K562 (cell line): ENCODE measurements around the gene TRIM33. TPM values are rescaled to one million over a fixed set of nuclear protein-coding genes. Genes with fewer than 3 reads are reported as not detected.
A peak's percentile ranks its signal among the peaks of the same experiment; 100 is the strongest.

Experiments used
- ATAC-seq: fragments of 200-7000 bp; cut with Tn5 transposase; 3 replicates; pipeline ENCODE4 v1.9.1; 2020; ENCODE audit warnings: moderate library complexity
- BruUV-seq: library from RNA; stranded (reverse); fragments of 400-500 nt; replicated peaks from 2 replicates; lab custom pipeline; 2021; lab: Mats Ljungman, UMichigan
- CTCF ChIA-PET: fragments of 300-600 bp; formaldehyde crosslinking; extraction: SDS; loops from one replicate; lab custom pipeline; 2021; ENCODE audit warnings: low intra/inter-chr PET ratio; lab: Yijun Ruan, JAX
- POLR2A ChIA-PET: fragments of 300-600, 350-650 bp; sonication (Branson Sonifier 250); formaldehyde crosslinking; extraction: SDS; loops from one replicate; lab custom pipeline; 2021; ENCODE audit warnings: antibody characterized with exemption, inconsistent platforms; lab: Yijun Ruan, JAX
- DNase-seq, 4 experiments: peaks; one replicate each; pipeline versions ENCODE4 v3.0.0 to v3.0.0-alpha.2; 2011 to 2018; ENCODE audit warnings: low spot score in 3 of 4, mixed read lengths in 3 of 4; ENCODE audit errors: extremely low read depth in 1 of 4
- FAIRE-seq: peaks from 2 replicates; lab custom pipeline; 2011; peaks lifted over from hg19 to GRCh38; lab: Jason Lieb, UNC
- H2AFZ ChIP-seq: 2 replicates; pipeline ENCODE4 v1.6.0; 2011; ENCODE audit warnings: low read depth, low read length, control low read depth, inconsistent platforms
- H3K27ac ChIP-seq: fragments of 200-600 bp; 3 replicates; pipeline ENCODE4 v1.8.0; 2011; ENCODE audit warnings: low read depth, mild to moderate bottlenecking, control low read depth, inconsistent platforms, low read length, moderate library complexity, mixed read lengths; ENCODE audit errors: extremely low read depth
- H3K27me3 ChIP-seq, 2 experiments: fragments of 300-600 bp in 1 of 2; 2 replicates in 1 of 2; 3 replicates in 1 of 2; pipeline versions ENCODE4 v1.6.0 to v1.8.0; 2011; ENCODE audit warnings: inconsistent platforms in 2 of 2, low read length in 2 of 2, mild to moderate bottlenecking in 1 of 2, mixed read lengths in 1 of 2, moderate library complexity in 1 of 2; ENCODE audit not compliant: control insufficient read depth in 2 of 2, insufficient read depth in 2 of 2
- H3K36me3 ChIP-seq: fragments of 300-600 bp; 3 replicates; pipeline ENCODE4 v1.8.0; 2011; ENCODE audit warnings: mild to moderate bottlenecking, low read length, inconsistent platforms; ENCODE audit not compliant: control insufficient read depth, insufficient read depth
- H3K4me1 ChIP-seq, 2 experiments: fragments of 200-600 bp in 1 of 2; replicated peaks in 1 of 2; 2 replicates in 1 of 2; 3 replicates in 1 of 2; pipeline versions ENCODE4 v1.5.1 to v1.8.0; 2011; ENCODE audit warnings: inconsistent platforms in 2 of 2, low read length in 2 of 2, mild to moderate bottlenecking in 1 of 2, mixed read lengths in 1 of 2, moderate library complexity in 1 of 2; ENCODE audit not compliant: control insufficient read depth in 2 of 2, insufficient read depth in 2 of 2
- H3K4me2 ChIP-seq: 2 replicates; pipeline ENCODE4 v1.6.1; 2011; ENCODE audit warnings: low read length, control low read depth, inconsistent platforms, mixed read lengths; ENCODE audit not compliant: insufficient read depth
- H3K4me3 ChIP-seq: fragments of 200-600 bp; sonication (generic), shearing (Covaris generic); 2 replicates; pipeline ENCODE4 v1.5.1; 2016; ENCODE audit warnings: control low read depth, inconsistent platforms
- H3K79me2 ChIP-seq: fragments of 200-600 bp; 3 replicates; pipeline ENCODE4 v1.8.0; 2011; ENCODE audit warnings: low read length, inconsistent platforms; ENCODE audit not compliant: control insufficient read depth, insufficient read depth
- H3K9ac ChIP-seq, 2 experiments: 2 replicates each; pipeline versions ENCODE4 v1.6.0 to v1.6.1; 2011; ENCODE audit warnings: low read depth in 2 of 2, low read length in 2 of 2, control low read depth in 1 of 2, inconsistent platforms in 1 of 2, mild to moderate bottlenecking in 1 of 2, mixed read lengths in 1 of 2; ENCODE audit not compliant: insufficient read depth in 1 of 2
- H3K9me1 ChIP-seq: one replicate; pipeline ENCODE4 v1.6.0; 2011; ENCODE audit warnings: inconsistent platforms, mild to moderate bottlenecking, low read length, moderate library complexity; ENCODE audit not compliant: control insufficient read depth, insufficient read depth
- H3K9me3 ChIP-seq: replicated peaks from 2 replicates; pipeline ENCODE4 v1.5.1; 2011; ENCODE audit warnings: low read depth, low read length, inconsistent platforms; ENCODE audit not compliant: control insufficient read depth, insufficient read depth
- H4K20me1 ChIP-seq: replicated peaks from 2 replicates; pipeline ENCODE4 v1.6.1; 2011; ENCODE audit warnings: low read length, inconsistent platforms, mixed read lengths; ENCODE audit not compliant: control insufficient read depth, insufficient read depth
- EGR1 ChIP-seq: fragments of 450-650 bp; conservative IDR thresholded peaks from 2 replicates; pipeline ENCODE4 v1.6.1; 2017; ENCODE audit warnings: mild to moderate bottlenecking
- JUNB ChIP-seq: fragments of 450-650 bp; formaldehyde crosslinking; conservative IDR thresholded peaks from 2 replicates; pipeline ENCODE4 v1.4.0; 2020; ENCODE audit warnings: mild to moderate bottlenecking
- NFIC ChIP-seq: fragments of 450-650 bp; IDR thresholded peaks from 2 replicates; pipeline ENCODE4 v1.6.1; 2017; ENCODE audit warnings: mild to moderate bottlenecking, inconsistent platforms
- VEZF1 ChIP-seq: fragments of 200-800 bp; sonication (Bioruptor generic); IDR thresholded peaks from 2 replicates; pipeline ENCODE4 v1.6.1; 2017; ENCODE audit warnings: missing genetic modification characterization, missing compliant biosample characterization
- WGBS: fragments of 100-300 bp; shearing (Covaris generic); methylation state at CpG from one replicate; pipeline ENCODE4 v1.1.6; 2016; ENCODE audit warnings: low coverage, mixed read lengths; ENCODE audit not compliant: insufficient coverage; ENCODE audit errors: missing lambda C conversion rate; 5-methylcytosine and 5-hydroxymethylcytosine counted together
- in situ Hi-C: fragments of 300-500 bp; cut with MboI; formaldehyde crosslinking; loops from 4 replicates; pipeline ENCODE4 v1.15.0; 2018; ENCODE audit warnings: inconsistent platforms, mixed read lengths
- intact Hi-C: fragments of 100-400 bp; cut with micrococcal nuclease; formaldehyde crosslinking; loops from 2 replicates; pipeline ENCODE4 v1.14.2; 2022
- polyA plus RNA-seq, 8 experiments: library from polyadenylated mRNA; depleted of rRNA in 4 of 8; stranded (reverse) in 5 of 8; unstranded in 3 of 8; fragments of >200 nt; fragmentation: Nextera tagmentation in 2 of 8; fragmentation: Illumina TruSeq in 1 of 8; extraction: Ambion mirVana in 2 of 8; extraction: Trizol in 1 of 8; gene quantifications; 2 replicates each; pipeline versions ENCODE4 v1.2.1 to v1.2.3, GENCODE V29; 2011 to 2014; ENCODE audit warnings: inconsistent platforms in 1 of 8, missing spikeins in 1 of 8
- total RNA-seq, 7 experiments: library from RNA; depleted of rRNA in 6 of 7; stranded (reverse); fragments of >200 nt in 6 of 7; fragmentation: Illumina TruSeq in 2 of 7; extraction: Trizol in 2 of 7; gene quantifications; 2 replicates each; pipeline versions ENCODE4 v1.2.1 to v1.2.3, GENCODE V29; 2011 to 2021; ENCODE audit warnings: low replicate concordance in 1 of 7

The TRIM33 gene
- total and polyA plus RNA-seq, 9 of the 15 experiments (the other 6 are each of a cell fraction or from before 2014, with no cell fraction given), result 9.3 to 58.4 (median 40.2) TPM

GRCh38 chr1:114353262-114353661, 157.7 kb downstream of the TRIM33 start:
- intact Hi-C loops, result no loop called here
- Histone ChIP-seq H2AFZ (peak overlapping the region; percentile 44; the same call in 1 of the 2 replicates), H3K27me3 (no peaks in the 10 kb centered on the region; a peak in 1 of 5 replicates), H3K36me3 (no peaks in the 10 kb centered on the region), H4K20me1 (no peaks in the 10 kb centered on the region), H3K4me3 (no peak overlapping the region), H3K79me2 (no peaks in the 10 kb centered on the region), H3K9me1 (no peaks in the 10 kb centered on the region), H3K9ac (peak overlapping the region in 1 of 2 experiments; percentile 46; a peak in 1 of 4 replicates), H3K4me2 (no peak overlapping the region; the same call in 1 of the 2 replicates), H3K27ac (no peak overlapping the region), H3K4me1 (peaks cover 3 to 4% of the 10 kb centered on the region in 2 experiments; a peak in 1 of 5 replicates), H3K9me3 (no peaks in the 10 kb centered on the region)
- TF ChIP-seq EGR1 (0 out of 2 replicates have a peak, but pooled peaks have one; percentile 19), VEZF1 (peak; percentile 59; the same call in 1 of the 2 replicates), NFIC (peak; percentile 75), JUNB (no peak)
- peak; percentile 60 for FAIRE-seq
- WGBS, result 34% methylated on average over 3 of the region's 4 CpGs
- peak in 3 of 4 experiments; percentile 10 to 66 (median 38) for DNase-seq
- CTCF ChIA-PET, result no interaction called here
- in situ Hi-C loops, result no loop called here
- ATAC-seq, result peak; percentile 58
- no TSS peak for BruUV-seq
- POLR2A ChIA-PET, result interaction anchor here (0.5 to 1.5 kb wide), 6 partner anchors 16 to 293 kb away, joined by 3 to 5 read pairs (median 4); no protein-coding TSS in a partner anchor
